Activated CD8-positive, alpha-beta memory T cell treated with anti-CD3 and anti-CD28 coated beads for 48 hours (primary cell): ENCODE results near the gene IRX5.

ENCODE experiments used
- DNase-seq, 3 experiments: peaks; one replicate each; pipeline ENCODE4 v3.0.0-alpha.2; 2020; ENCODE audit warnings: low read depth in 2 of 3, low spot score in 2 of 3

Gene IRX5

GRCh38 chr16:54930869-54931119 is 129 bp downstream of the IRX5 start:
- no peak for DNase-seq

DNA sequence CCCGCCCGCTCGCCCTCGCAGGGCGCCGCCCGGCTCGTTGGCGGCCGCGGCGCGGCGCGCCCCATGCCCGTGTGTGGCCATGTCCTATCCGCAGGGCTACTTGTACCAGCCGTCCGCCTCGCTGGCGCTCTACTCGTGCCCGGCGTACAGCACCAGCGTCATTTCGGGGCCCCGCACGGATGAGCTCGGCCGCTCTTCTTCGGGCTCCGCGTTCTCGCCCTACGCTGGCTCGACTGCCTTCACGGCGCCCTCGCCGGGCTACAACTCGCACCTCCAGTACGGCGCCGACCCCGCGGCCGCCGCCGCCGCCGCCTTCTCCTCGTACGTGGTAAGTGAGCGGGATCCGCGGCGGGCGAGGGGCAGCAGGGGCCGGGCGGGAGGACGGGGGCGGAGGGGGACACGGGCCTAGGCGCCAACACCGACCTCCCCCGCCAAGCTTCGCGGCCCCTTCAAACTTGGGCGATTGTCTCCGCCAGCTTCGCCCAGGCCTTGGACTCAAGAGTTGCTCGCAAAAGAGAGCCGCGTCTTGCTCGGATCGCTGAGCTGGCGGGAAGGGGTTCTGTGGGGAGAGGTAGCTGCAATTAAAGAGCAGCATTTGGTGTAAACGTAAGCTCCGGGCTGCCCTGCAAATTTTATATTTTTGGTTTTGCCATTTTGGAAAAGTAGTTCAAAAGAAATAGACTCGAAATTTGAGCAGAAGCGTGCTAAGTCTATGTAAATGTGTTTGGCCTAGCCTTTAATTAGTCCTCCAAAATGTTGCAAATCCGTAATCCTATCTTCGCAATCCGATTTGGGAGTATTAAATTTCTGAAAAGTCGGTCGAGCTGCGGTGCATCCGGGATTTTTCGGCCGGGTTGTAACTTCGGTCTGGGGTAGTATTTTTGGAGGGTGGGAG is 702 bp downstream of the IRX5 start:
- DNase-seq: no peak

DNA sequence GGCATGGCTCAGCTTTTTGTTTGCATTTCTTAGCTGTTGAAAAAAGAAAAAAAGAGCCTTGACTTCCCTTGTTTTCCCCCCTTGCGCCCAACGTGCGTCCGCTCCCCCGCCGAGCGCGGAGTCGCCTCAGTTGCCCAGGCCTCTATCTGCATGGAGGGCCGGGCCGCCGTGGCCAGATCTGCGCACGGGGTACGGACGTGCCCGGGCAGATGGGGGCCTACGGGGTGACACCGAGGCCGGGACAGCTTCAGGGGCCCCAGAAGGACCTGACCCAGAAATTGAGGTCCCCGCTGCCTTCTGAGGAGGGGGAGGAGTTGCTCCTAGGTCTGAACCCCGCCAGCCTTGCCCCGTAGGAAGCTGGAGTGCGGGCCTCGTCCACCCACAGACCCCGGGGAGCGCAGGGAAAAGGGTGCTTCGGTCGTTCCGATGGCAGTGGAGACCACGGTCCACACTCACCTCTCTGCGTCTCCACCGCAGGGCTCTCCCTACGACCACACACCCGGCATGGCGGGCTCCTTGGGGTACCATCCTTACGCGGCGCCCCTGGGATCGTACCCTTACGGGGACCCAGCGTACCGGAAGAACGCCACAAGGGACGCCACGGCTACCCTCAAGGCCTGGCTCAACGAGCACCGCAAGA is 1.5 kb downstream of the IRX5 start:
- no peak for DNase-seq

- DNase-seq: no peak
Observed at GRCh38 chr16:54932737-54933254, 2.1 kb downstream of the IRX5 start.

DNA sequence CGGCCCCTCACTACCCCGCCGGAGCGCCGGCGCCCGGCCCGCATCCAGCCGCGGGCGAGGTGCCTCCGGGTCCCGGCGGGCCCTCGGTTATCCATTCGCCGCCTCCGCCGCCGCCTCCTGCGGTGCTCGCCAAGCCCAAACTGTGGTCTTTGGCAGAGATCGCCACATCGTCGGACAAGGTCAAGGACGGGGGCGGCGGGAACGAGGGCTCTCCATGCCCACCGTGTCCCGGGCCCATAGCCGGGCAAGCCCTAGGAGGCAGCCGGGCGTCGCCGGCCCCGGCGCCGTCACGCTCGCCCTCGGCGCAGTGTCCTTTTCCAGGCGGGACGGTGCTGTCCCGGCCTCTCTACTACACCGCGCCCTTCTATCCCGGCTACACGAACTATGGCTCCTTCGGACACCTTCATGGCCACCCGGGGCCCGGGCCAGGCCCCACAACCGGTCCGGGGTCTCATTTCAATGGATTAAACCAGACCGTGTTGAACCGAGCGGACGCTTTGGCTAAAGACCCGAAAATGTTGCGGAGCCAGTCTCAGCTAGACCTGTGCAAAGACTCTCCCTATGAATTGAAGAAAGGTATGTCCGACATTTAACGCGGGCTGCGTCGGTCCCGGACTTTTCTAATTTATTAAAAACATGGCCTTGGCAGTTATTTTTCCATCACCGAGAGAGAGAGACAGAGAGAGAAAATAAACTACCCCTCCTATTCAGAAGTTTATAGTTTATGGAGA is 2.8 kb downstream of the IRX5 start:
- DNase-seq: no peak

- DNase-seq: no peak
Observed at GRCh38 chr16:54934481-54935265, 4.0 kb downstream of the IRX5 start.

DNA sequence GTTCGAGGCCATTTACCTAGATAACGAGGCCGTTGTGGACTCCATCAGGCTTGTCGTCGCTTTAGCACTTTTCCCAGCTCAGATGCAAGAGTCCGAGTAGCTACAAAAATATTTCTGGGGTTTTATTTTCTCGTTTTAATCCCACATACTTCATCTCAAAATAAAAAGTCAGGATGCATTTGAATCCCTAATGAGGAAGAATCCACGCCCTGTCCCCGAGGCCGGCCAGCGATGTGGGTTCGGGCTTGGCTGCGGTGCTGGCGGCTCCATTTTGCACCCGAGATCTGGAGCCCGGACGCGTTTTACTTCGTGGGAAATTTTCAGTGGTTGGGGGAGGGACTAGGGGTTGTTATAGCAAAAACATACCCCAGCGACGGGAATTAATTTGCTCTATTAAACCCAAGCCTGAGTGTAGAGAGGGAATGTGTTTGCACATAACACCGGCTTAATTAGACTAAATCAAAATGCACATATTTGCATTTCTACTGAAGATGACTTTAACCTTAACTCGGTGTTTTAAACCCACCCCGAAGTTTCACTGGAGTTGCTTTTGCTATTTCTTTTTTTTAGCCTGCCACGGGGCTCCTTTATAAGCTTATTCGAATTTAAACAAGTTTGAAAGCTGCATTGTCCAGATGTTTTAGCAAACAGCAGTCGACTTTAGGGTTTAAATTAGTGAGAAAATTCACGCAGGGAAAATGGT is 4.8 kb downstream of the IRX5 start:
- no peak for DNase-seq

DNA sequence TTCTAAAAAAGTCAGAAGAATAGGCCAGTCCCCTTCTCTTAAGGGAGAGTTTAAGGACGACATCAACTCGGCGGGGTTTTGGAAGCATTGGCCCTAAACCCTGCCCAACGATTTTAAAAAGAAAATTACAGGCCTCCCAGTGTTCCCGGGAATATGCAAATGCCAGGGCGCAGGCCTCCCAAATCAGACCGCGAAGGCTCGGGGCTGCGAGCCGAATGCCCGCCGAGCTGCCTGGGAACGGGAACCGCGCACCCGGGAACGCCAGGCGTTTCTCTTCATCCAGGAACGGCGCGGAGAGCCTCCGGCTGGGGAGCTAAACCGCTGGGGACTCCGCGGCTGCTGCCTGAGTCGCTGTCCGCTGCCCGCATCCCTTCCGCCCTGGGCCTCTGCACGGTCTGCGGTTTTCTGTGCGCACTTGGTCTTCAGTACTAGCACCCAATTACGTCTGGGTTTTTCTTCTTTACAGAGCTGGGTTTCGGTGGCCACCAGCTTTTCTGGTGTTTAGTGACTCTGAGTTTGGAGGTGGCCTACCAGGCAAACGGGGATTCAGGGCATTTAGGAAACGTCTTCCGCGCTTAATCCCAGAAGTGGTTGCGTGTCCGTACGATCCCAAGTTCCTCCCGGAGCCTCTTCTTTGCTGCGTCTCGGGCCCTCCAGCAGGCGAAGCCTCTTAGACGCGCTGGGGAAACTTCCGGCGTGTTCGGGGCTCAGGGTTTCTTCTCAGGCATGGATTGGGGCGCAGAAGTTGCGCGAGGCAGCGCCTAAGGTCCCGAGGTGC is 5.7 kb downstream of the IRX5 start:
- no peak for DNase-seq

DNA sequence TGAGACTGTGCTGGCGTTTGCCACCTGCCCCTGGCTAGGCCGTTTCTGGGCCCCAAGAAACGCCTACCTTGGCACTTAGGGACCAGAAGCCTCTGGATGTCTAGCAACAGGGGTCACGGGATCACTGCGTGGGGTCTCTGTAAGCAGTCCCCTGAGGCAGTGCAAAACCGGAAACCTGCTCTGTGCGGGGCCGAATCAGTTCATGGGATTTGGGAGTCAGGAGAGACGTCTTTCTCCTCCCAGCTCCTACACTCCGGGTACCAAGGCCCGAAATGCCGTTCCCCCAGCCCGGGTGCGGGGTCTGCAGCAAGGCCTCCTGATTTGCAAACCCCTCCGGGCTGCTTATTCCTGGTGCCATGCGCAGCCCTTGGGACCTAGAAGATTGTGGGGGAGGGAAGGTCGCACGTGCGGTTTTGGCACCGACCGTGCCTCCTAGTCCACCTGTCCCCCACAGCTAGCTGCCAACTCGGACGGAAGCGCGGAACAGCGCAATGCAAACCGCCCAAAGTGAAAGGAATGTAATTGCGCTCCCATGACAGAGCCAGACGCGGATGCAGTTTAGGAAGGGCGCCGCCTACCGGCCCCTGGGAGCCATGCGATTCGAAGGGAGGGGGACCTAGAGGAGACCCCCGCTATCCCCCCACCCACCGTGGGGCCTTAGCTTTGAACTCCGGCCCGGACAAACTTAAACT is 6.5 kb downstream of the IRX5 start:
- no peak for DNase-seq

DNA sequence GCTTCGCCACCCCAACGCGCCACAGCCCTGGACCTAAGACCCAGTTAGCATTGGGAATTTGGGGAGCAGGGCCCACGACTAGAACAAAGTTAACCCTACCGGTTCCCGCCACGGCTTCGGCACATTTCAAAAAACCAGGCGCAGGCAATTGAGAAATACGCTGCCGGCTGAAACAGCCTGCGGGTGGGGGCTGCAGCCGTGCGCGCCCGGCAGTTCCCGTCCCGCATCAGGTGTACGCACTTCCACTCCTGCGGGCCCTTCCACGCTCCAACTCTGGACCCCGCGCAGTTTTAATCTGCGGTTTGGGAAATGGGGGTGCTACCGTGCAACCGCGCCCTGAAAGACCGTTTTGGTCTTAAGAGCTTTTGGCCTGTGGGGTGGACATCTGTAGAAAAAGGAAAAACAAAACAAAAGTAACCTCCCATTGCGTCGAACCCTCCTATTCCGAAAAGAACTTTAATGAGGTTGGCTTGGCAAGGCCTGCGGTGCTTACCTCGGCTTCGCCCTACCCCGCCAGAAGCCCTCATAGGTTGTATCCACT is 7.1 kb downstream of the IRX5 start:
- no peak for DNase-seq

DNA sequence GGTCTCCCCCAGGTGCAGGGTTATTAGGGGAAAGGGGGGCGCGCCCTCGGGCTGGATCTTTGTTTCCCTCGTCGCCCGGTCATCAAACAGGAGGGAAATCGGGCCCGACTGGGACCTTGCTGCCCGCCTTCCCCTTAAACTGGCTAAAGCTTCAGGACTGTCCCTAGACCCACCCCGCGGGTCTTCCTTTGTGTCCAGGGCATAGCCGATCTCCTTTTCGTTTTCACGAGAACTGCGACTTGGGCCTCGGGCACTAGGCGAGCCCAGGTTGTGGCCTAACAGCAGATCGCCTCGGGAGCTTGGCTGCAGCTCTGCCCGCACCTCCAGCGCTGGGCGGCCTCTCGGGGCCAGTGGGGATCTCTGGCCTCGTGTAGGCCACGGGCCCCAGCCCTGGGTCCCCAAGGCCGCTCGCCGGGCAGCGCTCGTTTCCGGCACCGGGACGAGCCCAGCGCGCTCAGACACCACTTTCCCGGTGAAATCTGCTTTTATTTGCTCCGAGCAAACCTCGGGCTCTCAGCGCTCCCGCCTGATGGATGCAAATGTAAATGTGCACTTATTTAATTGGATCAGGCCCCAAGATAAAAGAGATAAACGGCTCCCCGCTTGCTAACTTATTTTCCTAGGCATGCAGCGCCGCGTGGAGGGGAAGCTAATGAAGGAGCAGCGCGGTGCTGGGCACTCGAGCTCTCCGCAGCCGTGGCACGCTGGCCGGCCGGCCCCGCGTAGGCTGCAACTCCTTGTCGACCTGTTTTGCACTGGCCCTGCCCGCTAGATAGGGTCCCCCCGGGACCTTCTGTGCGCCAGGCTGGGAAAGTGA is 7.8 kb downstream of the IRX5 start:
- no peak for DNase-seq

DNA sequence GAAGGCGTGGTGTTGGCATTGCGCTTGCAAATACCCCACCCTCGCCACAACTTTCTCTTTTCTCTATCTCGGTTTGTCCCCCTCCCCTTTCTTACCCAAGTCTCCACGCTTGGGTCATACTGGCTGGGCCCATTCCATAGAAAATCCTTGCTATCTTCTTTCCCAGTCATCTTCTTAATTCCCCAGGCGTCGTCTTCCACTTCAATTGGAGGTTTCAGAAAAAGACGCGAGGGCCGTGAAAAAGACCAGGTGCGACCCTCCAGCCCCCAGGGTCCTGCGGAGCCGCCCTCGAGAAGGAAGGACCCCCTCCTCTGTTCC is 8.3 kb downstream of the IRX5 start:
- no peak for DNase-seq

DNA sequence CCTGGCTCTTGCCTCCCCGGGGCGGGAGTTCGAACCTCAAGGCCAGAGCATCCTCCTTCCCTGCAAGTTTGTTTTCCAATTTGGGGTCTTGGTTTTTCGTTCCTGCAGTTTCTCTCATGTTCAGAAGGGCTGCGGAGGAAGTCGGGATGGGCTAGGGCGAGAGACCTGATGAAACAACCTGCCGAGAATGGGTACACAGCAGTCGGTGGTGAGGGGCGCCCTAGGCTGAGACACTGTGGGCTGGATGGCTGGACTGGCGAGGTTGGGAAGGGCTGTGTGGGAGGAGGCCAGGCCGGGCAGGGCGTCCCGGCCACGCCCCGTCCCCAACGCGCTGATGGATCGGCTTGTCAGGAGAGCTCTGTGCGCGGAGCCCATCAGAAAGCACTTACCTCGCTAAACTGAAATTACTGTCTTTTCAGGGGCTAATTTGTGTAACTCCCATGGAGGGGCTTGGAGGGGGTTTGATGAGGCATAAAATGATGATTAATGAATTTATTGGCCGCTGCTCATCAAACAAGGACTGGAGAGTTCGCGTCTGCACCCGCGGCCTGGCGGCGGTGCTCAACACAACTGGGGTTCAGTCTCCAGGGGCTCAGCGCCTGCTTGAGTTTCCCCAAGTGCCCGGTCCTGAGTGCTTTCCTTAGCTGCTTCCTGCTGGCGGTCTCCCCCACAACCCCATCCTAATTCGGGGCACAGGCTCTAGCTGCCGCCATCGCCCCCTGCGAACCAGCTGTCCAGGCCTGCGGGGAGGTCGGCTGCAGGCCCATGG is 9.0 kb downstream of the IRX5 start:
- DNase-seq: no peak

- DNase-seq: no peak
Observed at GRCh38 chr16:54940279-54940604, 9.6 kb downstream of the IRX5 start.

- DNase-seq: no peak
Observed at GRCh38 chr16:54942353-54942943, 11.8 kb downstream of the IRX5 start.

- DNase-seq: no peak
Observed at GRCh38 chr16:54944002-54944401, 13.3 kb downstream of the IRX5 start.

GRCh38 chr16:54945063-54945462 is 14.4 kb downstream of the IRX5 start:
- DNase-seq: no peak
